Loucy (cell line): Measurements from ENCODE around the gene ADIPOR2.

Experiments used
- H2AFZ ChIP-seq: fragments of 200-600 bp; sonication (generic); 2 replicates; pipeline ENCODE4 v1.6.0; 2016; ENCODE audit warnings: antibody characterized with exemption, mild to moderate bottlenecking, low read length, moderate library complexity
- H3F3A ChIP-seq: fragments of 200-600 bp; 2 replicates; pipeline ENCODE4 v1.6.0; 2016; ENCODE audit warnings: antibody characterized with exemption, low read depth, mild to moderate bottlenecking
- H3K27me3 ChIP-seq: fragments of 200-600 bp; sonication (generic); 2 replicates; pipeline ENCODE4 v1.6.1; 2014; ENCODE audit warnings: low read length, mild to moderate bottlenecking; ENCODE audit not compliant: insufficient read depth, poor library complexity, severe bottlenecking
- H3K36me3 ChIP-seq: fragments of 200-600 bp; sonication (generic); 2 replicates; pipeline ENCODE4 v1.6.1; 2016; ENCODE audit warnings: low read length; ENCODE audit not compliant: insufficient read depth
- H3K4me1 ChIP-seq: fragments of 200-600 bp; sonication (generic); 2 replicates; pipeline ENCODE4 v1.5.1; 2014; ENCODE audit warnings: low read length, mild to moderate bottlenecking; ENCODE audit not compliant: insufficient read depth, poor library complexity, severe bottlenecking
- H3K4me2 ChIP-seq: fragments of 200-600 bp; sonication (generic); 2 replicates; pipeline ENCODE4 v1.6.0; 2014; ENCODE audit warnings: antibody characterized with exemption, low read length, low read depth, mild to moderate bottlenecking; ENCODE audit not compliant: poor library complexity, severe bottlenecking
- H3K4me3 ChIP-seq: fragments of 200-600 bp; sonication (generic); 2 replicates; pipeline ENCODE4 v1.5.1; 2014; ENCODE audit warnings: low read length, mild to moderate bottlenecking, mixed read lengths; ENCODE audit not compliant: poor library complexity, severe bottlenecking
- H3K79me2 ChIP-seq: fragments of 200-600 bp; sonication (generic); 2 replicates; pipeline ENCODE4 v1.6.1; 2014; ENCODE audit warnings: low read length; ENCODE audit not compliant: insufficient read depth
- H3K9ac ChIP-seq: fragments of 200-600 bp; sonication (generic); 2 replicates; pipeline ENCODE4 v1.6.0; 2014; ENCODE audit warnings: mild to moderate bottlenecking, low read depth, low read length, moderate library complexity; ENCODE audit not compliant: poor library complexity, severe bottlenecking
- H3K9me2 ChIP-seq: fragments of 200-600 bp; sonication (generic); replicated peaks from 2 replicates; pipeline ENCODE4 v1.6.1; 2016; ENCODE audit warnings: low read depth, low read length, mixed read lengths
- H3K9me3 ChIP-seq: fragments of 200-600 bp; sonication (generic); 2 replicates; pipeline ENCODE4 v1.6.1; 2014; ENCODE audit warnings: mild to moderate bottlenecking, antibody characterized with exemption, low read length, low read depth; ENCODE audit not compliant: insufficient read depth
- H4K20me1 ChIP-seq: fragments of 200-600 bp; sonication (generic); 2 replicates; pipeline ENCODE4 v1.6.0; 2014; ENCODE audit warnings: antibody characterized with exemption, low read length, mild to moderate bottlenecking; ENCODE audit not compliant: insufficient read depth, poor library complexity, severe bottlenecking
- CTCF ChIP-seq: fragments of 200-600 bp; sonication (generic); conservative IDR thresholded peaks from 2 replicates; pipeline ENCODE4 v1.5.1; 2014; ENCODE audit warnings: mild to moderate bottlenecking, antibody characterized with exemption, low read length
- EZH2phosphoT487 ChIP-seq: fragments of 200-600 bp; IDR thresholded peaks from 2 replicates; pipeline ENCODE4 v1.6.1; 2018; ENCODE audit warnings: antibody characterized with exemption, mild to moderate bottlenecking, moderate library complexity, borderline replicate concordance

The ADIPOR2 gene

GRCh38 chr12:1793426-1794210 is 102.7 kb downstream of the ADIPOR2 start:
- H3K4me1 ChIP-seq, result peaks cover 17% of the 10 kb centered on the region
- H2AFZ ChIP-seq, result no peak overlapping the region
- H3K9ac ChIP-seq, result no peak overlapping the region
- H3K4me2 ChIP-seq, result no peak overlapping the region
- H3K27me3 ChIP-seq, result no peaks in the 10 kb centered on the region
- H3K9me2 ChIP-seq, result no peaks in the 10 kb centered on the region
- H3K79me2 ChIP-seq, result no peaks in the 10 kb centered on the region
- TF ChIP-seq CTCF, result no peak
- no peak overlapping the region for H3K4me3 ChIP-seq
- H4K20me1 ChIP-seq, result no peaks in the 10 kb centered on the region
- no peaks in the 10 kb centered on the region for H3K36me3 ChIP-seq
- H3K9me3 ChIP-seq, result no peaks in the 10 kb centered on the region
- no peaks in the 10 kb centered on the region for H3F3A ChIP-seq

GRCh38 chr12:1794440-1795090 is 103.7 kb downstream of the ADIPOR2 start:
- Histone ChIP-seq H3K4me1 (peaks cover 17% of the 10 kb centered on the region), H4K20me1 (no peaks in the 10 kb centered on the region), H3K4me3 (no peak overlapping the region), H3F3A (no peaks in the 10 kb centered on the region), H3K4me2 (no peak overlapping the region), H3K27me3 (no peaks in the 10 kb centered on the region), H2AFZ (no peak overlapping the region), H3K9ac (no peak overlapping the region), H3K9me3 (no peaks in the 10 kb centered on the region), H3K79me2 (no peaks in the 10 kb centered on the region), H3K9me2 (no peaks in the 10 kb centered on the region), H3K36me3 (no peaks in the 10 kb centered on the region)
- TF ChIP-seq EZH2phosphoT487 (no peak), CTCF (no peak)

- Histone ChIP-seq H3F3A (no peaks in the 10 kb centered on the region), H3K79me2 (no peaks in the 10 kb centered on the region), H3K4me2 (no peak overlapping the region), H3K36me3 (no peaks in the 10 kb centered on the region), H3K4me3 (no peak overlapping the region), H3K27me3 (no peaks in the 10 kb centered on the region), H3K9me3 (no peaks in the 10 kb centered on the region), H3K4me1 (peaks cover 16% of the 10 kb centered on the region), H3K9ac (no peak overlapping the region), H4K20me1 (no peaks in the 10 kb centered on the region), H3K9me2 (no peaks in the 10 kb centered on the region), H2AFZ (no peak overlapping the region)
- TF ChIP-seq CTCF (no peak), EZH2phosphoT487 (no peak)
These were observed 104.4 kb downstream of the ADIPOR2 start for GRCh38 chr12:1795221-1795784.
